Activated CD4-positive, alpha-beta T cell treated with anti-CD3 and anti-CD28 coated beads for 36 hours (primary cell): ENCODE measurements around the gene EPB41L4B. TPM values are rescaled to one million over a fixed set of nuclear protein-coding genes. Genes with fewer than 3 reads are reported as not detected.

Source experiments
- ATAC-seq: fragments of 200-7000 bp; cut with Tn5 transposase; one replicate; pipeline ENCODE4 v1.10.0; 2021; ENCODE audit warnings: mild to moderate bottlenecking, moderate library complexity
- CTCF ChIA-PET: fragments of 350-600 bp; sonication (Branson Sonifier 250); formaldehyde crosslinking; loops from one replicate; lab custom pipeline; 2021; ENCODE audit warnings: antibody characterized with exemption; lab: Charles Lee
- POLR2A ChIA-PET: fragments of 350-600 bp; sonication (Branson Sonifier 250); formaldehyde crosslinking; loops from one replicate; lab custom pipeline; 2021; ENCODE audit warnings: antibody characterized with exemption, inconsistent platforms; lab: Charles Lee
- DNase-seq: peaks from one replicate; pipeline ENCODE4 v3.0.0-alpha.2; 2020
- H3K27ac Mint-ChIP-seq: one replicate; pipeline ENCODE4 v1.8.0; 2021; ENCODE audit warnings: mixed read lengths
- H3K27me3 Mint-ChIP-seq: one replicate; pipeline ENCODE4 v1.8.0; 2021; ENCODE audit warnings: mixed read lengths
- H3K36me3 Mint-ChIP-seq: one replicate; pipeline ENCODE4 v1.8.0; 2021; ENCODE audit warnings: low read depth, mixed read lengths
- H3K4me1 Mint-ChIP-seq: one replicate; pipeline ENCODE4 v1.8.0; 2021; ENCODE audit warnings: mixed read lengths
- H3K4me3 Mint-ChIP-seq: one replicate; pipeline ENCODE4 v1.8.0; 2021; ENCODE audit warnings: mild to moderate bottlenecking, moderate library complexity, mixed read lengths
- H3K9me3 Mint-ChIP-seq: one replicate; pipeline ENCODE4 v1.8.0; 2021; ENCODE audit warnings: low read depth, mixed read lengths
- intact Hi-C, 2 experiments: fragments of 100-400 bp; cut with DNase I in 1 of 2; cut with micrococcal nuclease in 1 of 2; formaldehyde crosslinking; loops; one replicate each; pipeline versions ENCODE4 v1.14.2 to v1.15.1; 2022 to 2024; cut with DNase I, micrococcal nuclease
- total RNA-seq, 2 experiments: library from RNA; stranded (reverse); gene quantifications; one replicate each; pipeline ENCODE4 v1.2.3, GENCODE V29; 2021

EPB41L4B gene
- total RNA-seq, 2 experiments from 2014 or later, result 0.23 to 0.33 TPM

DNA sequence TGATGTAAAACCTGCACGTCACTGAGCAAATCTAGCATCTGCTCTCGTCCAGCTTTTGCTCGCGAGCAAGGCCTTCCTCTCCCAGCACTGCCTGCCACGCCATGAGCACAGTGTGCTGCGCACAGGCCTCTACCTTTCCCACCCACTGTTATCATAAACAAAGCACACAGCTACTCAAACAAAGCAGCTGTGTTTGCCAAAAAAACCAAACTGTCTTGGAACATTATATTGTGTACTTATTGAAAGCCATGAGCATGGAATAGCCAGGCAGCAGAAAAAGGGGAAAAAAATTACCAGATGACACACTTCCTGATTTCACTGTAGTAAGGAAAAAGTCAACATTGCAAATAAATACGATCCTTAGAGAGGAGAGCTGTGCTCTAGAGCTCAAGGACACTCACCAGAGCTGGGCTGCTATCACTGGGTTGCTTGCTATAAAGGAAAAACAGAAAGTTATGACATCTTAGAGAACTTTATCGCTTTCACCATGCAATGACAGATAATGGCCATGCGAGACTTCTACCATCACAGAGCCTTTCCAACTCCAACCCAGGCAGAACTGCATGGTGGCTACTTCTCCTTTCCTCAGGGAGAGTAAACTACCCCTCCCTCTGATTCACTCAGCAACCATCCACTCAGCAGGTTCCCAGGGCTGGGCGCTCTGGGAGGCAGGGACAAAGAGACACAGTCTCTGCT lies 69.6 kb downstream of the EPB41L4B start:
- DNase-seq (no peak), ATAC-seq (no peak)
- no peak overlapping the region for H3K4me3 Mint-ChIP-seq
- intact Hi-C loops, result no loop called here
- peaks cover 2% of the 10 kb centered on the region for H3K27me3 Mint-ChIP-seq
- ChIA-PET POLR2A (no interaction called here), CTCF (interaction anchor here (0.5 to 1.1 kb wide), 4 partner anchors 11 to 1458 kb away, joined by 3 read pairs; no protein-coding TSS in a partner anchor)
- H3K4me1 Mint-ChIP-seq, result no peaks in the 10 kb centered on the region
- H3K27ac Mint-ChIP-seq, result no peak overlapping the region
- H3K36me3 Mint-ChIP-seq, result no peaks in the 10 kb centered on the region
- H3K9me3 Mint-ChIP-seq, result no peaks in the 10 kb centered on the region

DNA sequence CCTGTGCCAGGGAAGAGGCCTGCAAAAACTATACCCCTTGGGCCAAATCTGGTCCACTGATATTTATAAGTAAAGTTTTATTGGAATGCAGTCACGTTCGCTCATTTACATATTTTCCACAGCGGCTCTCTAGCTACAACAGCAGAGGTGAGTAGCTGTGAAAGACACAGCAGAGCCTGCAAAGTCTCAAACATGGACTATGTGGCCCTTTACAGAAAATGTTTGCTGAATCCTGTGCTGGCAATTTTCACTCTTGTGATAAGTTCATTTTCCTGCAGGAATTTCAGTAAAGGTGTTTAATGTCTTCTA lies 70.1 kb downstream of the EPB41L4B start:
- Mint-ChIP-seq H3K27ac (no peak overlapping the region), H3K27me3 (peaks cover 5% of the 10 kb centered on the region), H3K4me1 (no peaks in the 10 kb centered on the region), H3K4me3 (no peak overlapping the region), H3K36me3 (no peaks in the 10 kb centered on the region), H3K9me3 (no peaks in the 10 kb centered on the region)
- ChIA-PET CTCF (interaction anchor here (0.5 to 1.1 kb wide), 3 partner anchors 10 to 90 kb away, joined by 3 read pairs; no protein-coding TSS in a partner anchor), POLR2A (no interaction called here)
- ATAC-seq, result no peak
- no peak for DNase-seq
- intact Hi-C loops, result no loop called here

GRCh38 chr9:109250311-109250741 lies 70.5 kb downstream of the EPB41L4B start:
- no peaks in the 10 kb centered on the region for H3K9me3 Mint-ChIP-seq
- ChIA-PET CTCF (interaction anchor here (1.1 kb wide), 1 partner anchor 10 kb away, joined by 3 read pairs; no protein-coding TSS in a partner anchor), POLR2A (no interaction called here)
- H3K27me3 Mint-ChIP-seq, result peaks cover 8% of the 10 kb centered on the region
- H3K27ac Mint-ChIP-seq, result no peak overlapping the region
- DNase-seq (no peak), ATAC-seq (no peak)
- no peaks in the 10 kb centered on the region for H3K36me3 Mint-ChIP-seq
- H3K4me3 Mint-ChIP-seq, result no peak overlapping the region
- intact Hi-C loops, result no loop called here
- H3K4me1 Mint-ChIP-seq, result no peaks in the 10 kb centered on the region

- CTCF ChIA-PET, result no interaction called here
Measured at GRCh38 chr9:109249615-109250014, 71.2 kb downstream of the EPB41L4B start.

GRCh38 chr9:109248133-109248581 lies 72.7 kb downstream of the EPB41L4B start:
- Mint-ChIP-seq H3K9me3 (no peaks in the 10 kb centered on the region), H3K4me1 (no peaks in the 10 kb centered on the region), H3K27ac (no peak overlapping the region), H3K27me3 (peaks cover 18% of the 10 kb centered on the region), H3K36me3 (no peaks in the 10 kb centered on the region), H3K4me3 (no peak overlapping the region)
- DNase-seq (no peak), ATAC-seq (no peak)
- POLR2A ChIA-PET, result no interaction called here
- intact Hi-C loops, result loop anchor here in 1 of 2 experiments (5.0 kb wide), 1 partner anchor 164 kb away; no protein-coding TSS in a partner anchor
- CTCF ChIA-PET, result interaction anchor here (0.5 kb wide), 1 partner anchor 222 kb away, joined by 3 read pairs; no protein-coding TSS in a partner anchor

More at GRCh38 chr9:109249615-109250014, 71.2 kb downstream of the EPB41L4B start:
- ATAC-seq, result no peak
- Mint-ChIP-seq H3K4me1 (no peaks in the 10 kb centered on the region), H3K4me3 (no peak overlapping the region), H3K9me3 (no peaks in the 10 kb centered on the region), H3K27ac (no peak overlapping the region), H3K36me3 (no peaks in the 10 kb centered on the region), H3K27me3 (peaks cover 10% of the 10 kb centered on the region)
- DNase-seq, result no peak
- POLR2A ChIA-PET, result no interaction called here
- intact Hi-C loops, result loop anchor here in 1 of 2 experiments (5.0 kb wide), 1 partner anchor 163 kb away; no protein-coding TSS in a partner anchor

DNA sequence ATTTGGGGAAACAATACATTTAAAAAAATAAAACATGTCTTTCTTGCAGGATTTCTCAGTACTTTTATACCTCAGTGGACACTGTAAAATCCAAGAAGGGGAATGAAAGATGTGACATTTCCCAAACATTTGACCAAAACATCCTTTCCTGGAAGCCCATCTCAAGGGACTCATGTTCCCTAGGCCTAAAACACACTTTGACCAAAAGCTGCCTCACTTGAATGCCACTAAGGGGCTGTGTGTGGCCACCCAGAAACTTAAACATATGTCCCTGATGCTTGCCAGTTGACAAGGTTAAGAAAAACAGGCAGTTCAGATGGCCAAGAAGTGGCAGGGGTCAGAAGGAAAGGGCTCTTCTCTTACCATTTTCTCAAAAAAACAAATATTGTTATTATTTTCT lies 73.6 kb downstream of the EPB41L4B start:
- Mint-ChIP-seq H3K4me1 (no peaks in the 10 kb centered on the region), H3K27me3 (peaks cover 18% of the 10 kb centered on the region), H3K9me3 (no peaks in the 10 kb centered on the region), H3K36me3 (no peaks in the 10 kb centered on the region), H3K4me3 (no peak overlapping the region), H3K27ac (no peak overlapping the region)
- no peak for DNase-seq
- ATAC-seq, result no peak
- intact Hi-C loops, result loop anchor here in 1 of 2 experiments (5.0 kb wide), 1 partner anchor 165 kb away; no protein-coding TSS in a partner anchor
- CTCF ChIA-PET, result interaction anchor here (0.6 kb wide), 2 partner anchors 10 to 207 kb away, joined by 4 read pairs; no protein-coding TSS in a partner anchor
- POLR2A ChIA-PET, result no interaction called here

GRCh38 chr9:109246533-109246932 lies 74.3 kb downstream of the EPB41L4B start:
- intact Hi-C loops, result loop anchor here in 1 of 2 experiments (5.0 kb wide), 1 partner anchor 166 kb away; no protein-coding TSS in a partner anchor
- H3K36me3 Mint-ChIP-seq, result no peaks in the 10 kb centered on the region
- no peak overlapping the region for H3K27ac Mint-ChIP-seq
- DNase-seq (no peak), ATAC-seq (no peak)
- no peaks in the 10 kb centered on the region for H3K4me1 Mint-ChIP-seq
- ChIA-PET CTCF (no interaction called here), POLR2A (no interaction called here)
- H3K4me3 Mint-ChIP-seq, result no peak overlapping the region
- peaks cover 20% of the 10 kb centered on the region for H3K27me3 Mint-ChIP-seq
- H3K9me3 Mint-ChIP-seq, result no peaks in the 10 kb centered on the region

DNA sequence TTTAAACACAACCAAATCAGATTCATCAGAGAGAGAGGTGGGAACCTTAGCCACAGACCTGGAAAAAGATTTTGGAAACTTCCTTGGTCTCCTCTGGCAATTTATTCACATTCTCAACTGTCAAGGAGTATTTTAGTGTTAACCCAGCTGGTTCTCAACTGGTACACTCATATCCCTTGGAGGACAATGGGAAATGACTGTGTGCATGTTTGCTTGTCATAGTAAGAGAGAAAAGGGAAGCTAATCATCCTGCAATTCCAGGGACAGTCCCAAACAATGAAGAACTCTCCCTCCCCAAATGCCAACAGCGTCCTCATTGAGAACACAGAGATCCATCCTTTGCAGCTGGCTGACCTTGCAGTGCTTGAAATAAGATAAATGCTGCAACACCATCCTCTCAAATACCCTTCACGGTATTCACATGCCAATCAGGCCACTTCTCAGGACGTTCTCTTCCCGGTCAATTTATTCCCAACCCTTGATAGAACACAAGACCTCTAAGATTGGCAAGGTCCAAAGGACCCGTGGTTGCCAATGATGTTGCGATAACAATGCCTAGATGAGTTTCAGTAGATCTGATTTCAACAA lies 75.5 kb downstream of the EPB41L4B start:
- Mint-ChIP-seq H3K27me3 (peaks cover 23% of the 10 kb centered on the region), H3K27ac (no peak overlapping the region), H3K36me3 (no peaks in the 10 kb centered on the region), H3K4me1 (no peaks in the 10 kb centered on the region), H3K9me3 (no peaks in the 10 kb centered on the region), H3K4me3 (no peak overlapping the region)
- ChIA-PET CTCF (interaction anchor here (0.7 to 1.1 kb wide), 6 partner anchors 9 to 979 kb away, joined by 3 to 7 read pairs (median 4); no protein-coding TSS in a partner anchor), POLR2A (interaction anchor here (0.6 kb wide), 1 partner anchor 115 kb away, joined by 3 read pairs; no protein-coding TSS in a partner anchor)
- no peak for DNase-seq
- no peak for ATAC-seq
- intact Hi-C loops, result loop anchor here (2.0 to 5.0 kb wide), 4 partner anchors 75 to 275 kb away; partner anchors contain the start of gene EPB41L4B (in 1 of the 2)

GRCh38 chr9:109244179-109245132 lies 76.4 kb downstream of the EPB41L4B start:
- no peak overlapping the region for H3K27ac Mint-ChIP-seq
- no peaks in the 10 kb centered on the region for H3K36me3 Mint-ChIP-seq
- DNase-seq (peak; percentile 81), ATAC-seq (peak; percentile 69)
- CTCF ChIA-PET, result interaction anchor here (0.5 to 1.1 kb wide), 6 partner anchors 8 to 978 kb away, joined by 3 to 7 read pairs (median 4); no protein-coding TSS in a partner anchor
- no peak overlapping the region for H3K4me3 Mint-ChIP-seq
- H3K27me3 Mint-ChIP-seq, result peaks cover 23% of the 10 kb centered on the region
- H3K4me1 Mint-ChIP-seq, result no peaks in the 10 kb centered on the region
- no peaks in the 10 kb centered on the region for H3K9me3 Mint-ChIP-seq
- POLR2A ChIA-PET, result interaction anchor here (0.6 kb wide), 1 partner anchor 116 kb away, joined by 3 read pairs; no protein-coding TSS in a partner anchor
- intact Hi-C loops, result loop anchor here (1.0 to 5.0 kb wide), 6 partner anchors 76 to 276 kb away; partner anchors contain the start of gene EPB41L4B (in 2 of the 2)

DNA sequence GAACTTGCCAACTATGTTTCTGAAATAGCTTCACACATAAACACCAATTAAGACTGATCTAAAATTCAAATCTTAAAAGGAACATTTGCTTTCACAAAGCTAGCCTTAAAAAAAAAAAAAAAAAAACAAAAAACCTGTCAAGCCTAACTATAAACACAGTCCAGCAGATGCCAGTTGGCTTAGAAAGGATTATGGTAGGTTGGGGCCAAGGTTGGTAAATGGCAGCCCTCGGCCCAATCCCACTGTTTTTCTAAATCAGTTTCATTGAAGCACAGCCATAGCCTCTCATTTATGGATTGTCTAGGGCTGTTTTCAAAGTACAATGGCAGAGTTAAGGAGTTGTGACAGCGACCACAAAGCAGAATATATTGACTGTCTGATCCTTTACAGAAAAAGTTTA lies 78.1 kb downstream of the EPB41L4B start:
- no peak overlapping the region for H3K27ac Mint-ChIP-seq
- H3K4me3 Mint-ChIP-seq, result no peak overlapping the region
- no peak for DNase-seq
- ChIA-PET POLR2A (no interaction called here), CTCF (interaction anchor here (0.6 to 1.2 kb wide), 8 partner anchors 11 to 458 kb away, joined by 3 to 6 read pairs (median 3); no protein-coding TSS in a partner anchor)
- no peak for ATAC-seq
- H3K27me3 Mint-ChIP-seq, result peaks cover 36% of the 10 kb centered on the region
- intact Hi-C loops, result no loop called here
- no peaks in the 10 kb centered on the region for H3K36me3 Mint-ChIP-seq
- H3K4me1 Mint-ChIP-seq, result no peaks in the 10 kb centered on the region
- H3K9me3 Mint-ChIP-seq, result no peaks in the 10 kb centered on the region
